HEK293T (cell line): ENCODE data around the gene SLC38A1.

Experiments used
- CTCF ChIA-PET: fragments of 350-600 bp; formaldehyde crosslinking; extraction: SDS; loops from one replicate; lab custom pipeline; 2021; ENCODE audit warnings: antibody characterized with exemption, inconsistent platforms; lab: Yijun Ruan, JAX
- POLR2A ChIA-PET: fragments of 350-600 bp; formaldehyde crosslinking; extraction: SDS; loops from one replicate; lab custom pipeline; 2020; ENCODE audit warnings: antibody characterized with exemption, inconsistent platforms; lab: Yijun Ruan, JAX
- DNase-seq: peaks from one replicate; pipeline ENCODE4 v3.0.0; 2012; ENCODE audit warnings: mixed read lengths; ENCODE audit errors: extremely low spot score
- ARNT ChIP-seq: fragments of 450-650 bp; IDR thresholded peaks from 2 replicates; pipeline ENCODE4 v1.6.1; 2017; ENCODE audit warnings: mild to moderate bottlenecking
- BHLHE40 ChIP-seq: fragments of 450-650 bp; IDR thresholded peaks from 2 replicates; pipeline ENCODE4 v1.6.1; 2016; ENCODE audit warnings: mild to moderate bottlenecking, moderate library complexity, borderline replicate concordance
- CTBP1 ChIP-seq: fragments of 450-650 bp; IDR thresholded peaks from 2 replicates; pipeline ENCODE4 v1.6.1; 2016; ENCODE audit warnings: borderline replicate concordance
- ELF4 ChIP-seq: fragments of 450-650 bp; IDR thresholded peaks from 2 replicates; pipeline ENCODE4 v1.6.1; 2017; ENCODE audit warnings: antibody characterized with exemption
- FOXA1 ChIP-seq: fragments of 450-650 bp; IDR thresholded peaks from 2 replicates; pipeline ENCODE4 v1.6.1; 2016; ENCODE audit warnings: mild to moderate bottlenecking
- FOXK2 ChIP-seq: fragments of 450-650 bp; IDR thresholded peaks from 2 replicates; pipeline ENCODE4 v1.6.1; 2016; ENCODE audit warnings: mild to moderate bottlenecking
- FOXM1 ChIP-seq: fragments of 450-650 bp; IDR thresholded peaks from 2 replicates; pipeline ENCODE4 v1.6.1; 2017; ENCODE audit warnings: mild to moderate bottlenecking, borderline replicate concordance
- HDGF ChIP-seq: fragments of 450-650 bp; IDR thresholded peaks from 2 replicates; pipeline ENCODE4 v1.6.1; 2017; ENCODE audit warnings: antibody characterized with exemption, borderline replicate concordance
- L3MBTL2 ChIP-seq: fragments of 450-650 bp; conservative IDR thresholded peaks from 2 replicates; pipeline ENCODE4 v1.6.1; 2016; ENCODE audit warnings: mild to moderate bottlenecking
- LEF1 ChIP-seq: fragments of 450-650 bp; IDR thresholded peaks from 2 replicates; pipeline ENCODE4 v1.6.1; 2017; ENCODE audit warnings: mild to moderate bottlenecking, borderline replicate concordance
- NFRKB ChIP-seq: fragments of 450-650 bp; IDR thresholded peaks from 2 replicates; pipeline ENCODE4 v1.6.1; 2016; ENCODE audit warnings: mild to moderate bottlenecking, moderate library complexity
- PKNOX1 ChIP-seq: fragments of 450-650 bp; IDR thresholded peaks from 2 replicates; pipeline ENCODE4 v1.6.1; 2016
- SP1 ChIP-seq: fragments of 450-650 bp; IDR thresholded peaks from 2 replicates; pipeline ENCODE4 v1.6.1; 2017
- SUZ12 ChIP-seq: fragments of 450-650 bp; IDR thresholded peaks from 2 replicates; pipeline ENCODE4 v1.6.1; 2016; ENCODE audit warnings: mild to moderate bottlenecking
- TARDBP ChIP-seq: fragments of 450-650 bp; IDR thresholded peaks from 2 replicates; pipeline ENCODE4 v1.6.1; 2016
- ZNF384 ChIP-seq: fragments of 450-650 bp; IDR thresholded peaks from 2 replicates; pipeline ENCODE4 v1.6.1; 2016

SLC38A1 gene

GRCh38 chr12:46265734-46266133 is 3.1 kb downstream of the SLC38A1 start:
- TF ChIP-seq ARNT, result no peak
- no peak for TF ChIP-seq BHLHE40
- TF ChIP-seq SP1, result no peak
- TF ChIP-seq FOXA1, result no peak
- no peak for TF ChIP-seq TARDBP
- no peak for TF ChIP-seq CTBP1
- no peak for TF ChIP-seq ZNF384
- no peak for TF ChIP-seq HDGF
- TF ChIP-seq PKNOX1, result no peak
- no peak for TF ChIP-seq FOXM1
- TF ChIP-seq LEF1, result no peak
- no peak for TF ChIP-seq ELF4
- TF ChIP-seq L3MBTL2, result no peak
- POLR2A ChIA-PET, result no interaction called here
- CTCF ChIA-PET, result no interaction called here
- no peak for DNase-seq

- CTCF ChIA-PET, result no interaction called here
Observed at GRCh38 chr12:46265102-46265501, 3.7 kb downstream of the SLC38A1 start.

GRCh38 chr12:46264057-46264456 is 4.8 kb downstream of the SLC38A1 start:
- POLR2A ChIA-PET, result no interaction called here
- DNase-seq, result no peak
- CTCF ChIA-PET, result no interaction called here
- TF ChIP-seq SP1 (no peak), TARDBP (no peak), FOXM1 (no peak), ZNF384 (no peak), PKNOX1 (no peak), ARNT (no peak), FOXA1 (no peak), ELF4 (no peak), L3MBTL2 (no peak), SUZ12 (no peak), FOXK2 (no peak), NFRKB (no peak), CTBP1 (no peak), BHLHE40 (no peak), LEF1 (no peak), HDGF (no peak)

More at GRCh38 chr12:46265102-46265501, 3.7 kb downstream of the SLC38A1 start:
- POLR2A ChIA-PET, result no interaction called here
- no peak for DNase-seq
- TF ChIP-seq SP1 (no peak), PKNOX1 (no peak), TARDBP (no peak), NFRKB (no peak), L3MBTL2 (no peak), FOXA1 (no peak), HDGF (no peak), ZNF384 (no peak), ARNT (no peak), FOXK2 (no peak), CTBP1 (no peak)

- CTCF ChIA-PET, result interaction anchor here (0.6 kb wide), 1 partner anchor 188 kb away, joined by 4 read pairs; no protein-coding TSS in a partner anchor
- TF ChIP-seq CTBP1, result no peak
- TF ChIP-seq BHLHE40, result no peak
- no peak for TF ChIP-seq SP1
- no peak; the same call in 1 of the 2 replicates for TF ChIP-seq PKNOX1
- TF ChIP-seq HDGF, result no peak
- no peak for TF ChIP-seq L3MBTL2
- no peak for TF ChIP-seq FOXK2
- no peak for TF ChIP-seq LEF1
- TF ChIP-seq FOXM1, result no peak
- TF ChIP-seq SUZ12, result no peak
- TF ChIP-seq FOXA1, result no peak
- TF ChIP-seq ARNT, result no peak
- no peak for TF ChIP-seq NFRKB
- no peak for TF ChIP-seq ZNF384
- DNase-seq, result no peak
- POLR2A ChIA-PET, result no interaction called here
Observed at GRCh38 chr12:46263140-46264016, 5.5 kb downstream of the SLC38A1 start.

GRCh38 chr12:46261646-46262045 is 7.2 kb downstream of the SLC38A1 start:
- no peak for DNase-seq
- ChIA-PET CTCF (no interaction called here), POLR2A (no interaction called here)
- TF ChIP-seq HDGF (no peak), PKNOX1 (no peak), ELF4 (no peak), ZNF384 (no peak)
